Tongue (tissue), 3 donors: Measurements from ENCODE around the gene HRH4. TPM values are rescaled to one million over a fixed set of nuclear protein-coding genes. Genes with fewer than 3 reads are reported as not detected.

Source experiments
- DNase-seq: peaks from one replicate; pipeline ENCODE4 v3.0.0-alpha.2; 2015
- small RNA-seq: library from RNA; depleted of rRNA; stranded (forward); fragments of <200 nt; gene quantifications from one replicate; pipeline ENCODE3, GENCODE V24; 2014; ENCODE audit warnings: low replicate concordance
- total RNA-seq: library from RNA; depleted of rRNA; stranded (reverse); fragments of >200 nt; gene quantifications from one replicate; pipeline ENCODE4 v1.2.3, GENCODE V29; 2014

The HRH4 gene
- total RNA-seq, 1 donor from 2014 or later: 0.21 TPM

- no peak for DNase-seq
Observed at GRCh38 chr18:24509435-24509834, 49.0 kb downstream of the HRH4 start.

GRCh38 chr18:24514439-24514838 is 54.0 kb downstream of the HRH4 start:
- no peak for DNase-seq

GRCh38 chr18:24515721-24516120 is 55.3 kb downstream of the HRH4 start:
- no peak for DNase-seq

GRCh38 chr18:24516261-24516660 is 55.8 kb downstream of the HRH4 start:
- no peak for DNase-seq

GRCh38 chr18:24517554-24517953 is 57.1 kb downstream of the HRH4 start:
- DNase-seq: no peak

- DNase-seq: no peak
Observed at GRCh38 chr18:24518596-24518995, 58.2 kb downstream of the HRH4 start.

Small RNA genes lying within 50 kb of the gene (small RNA-seq; reads per million reads assigned to genes)
- not detected for gene RF00019

Other genes with a start within 250 kb of the HRH4 start
- 85.8 TPM for gene OSBPL1A, start 62.8 kb upstream of the HRH4 start, total RNA-seq
- 40.8 TPM for gene IMPACT, start 34.0 kb upstream of the HRH4 start, total RNA-seq